Prostate gland (tissue), 2 donors: Measurements from ENCODE around the gene SYNJ2. TPM values are rescaled to one million over a fixed set of nuclear protein-coding genes. Genes with fewer than 3 reads are reported as not detected.

ENCODE experiments used
- DNase-seq: peaks from one replicate; pipeline ENCODE4 v3.0.0-alpha.2; 2019; ENCODE audit warnings: low spot score
- H3K27ac ChIP-seq, 2 donors: fragments of 200-600 bp; sonication (generic); 2 replicates each; pipeline ENCODE4 v1.5.1; 2017 to 2019
- H3K27me3 ChIP-seq: fragments of 200-600 bp; sonication (generic); replicated peaks from 2 replicates; pipeline ENCODE4 v1.5.1; 2019; ENCODE audit not compliant: insufficient read depth
- H3K36me3 ChIP-seq, 2 donors: fragments of 200-600 bp; sonication (generic); 1 replicate in 1 of 2; 2 replicates in 1 of 2; pipeline versions ENCODE4 v1.5.1 to v1.8.1; 2017 to 2019
- H3K4me1 ChIP-seq: fragments of 200-600 bp; sonication (generic); replicated peaks from 2 replicates; pipeline ENCODE4 v1.5.1; 2019
- H3K4me3 ChIP-seq, 2 donors: fragments of 200-600 bp; sonication (generic); 2 replicates each; pipeline ENCODE4 v1.5.1; 2017 to 2019
- H3K9me3 ChIP-seq: fragments of 200-600 bp; sonication (generic); 2 replicates; pipeline ENCODE4 v1.5.1; 2017
- POLR2A ChIP-seq: fragments of 450-650 bp; IDR thresholded peaks from one replicate; pipeline ENCODE4 v1.6.1; 2016; ENCODE audit warnings: antibody characterized with exemption, mild to moderate bottlenecking
- POLR2AphosphoS5 ChIP-seq: sonication (generic); formaldehyde crosslinking; IDR thresholded peaks from one replicate; pipeline ENCODE4 v1.6.1; 2017; ENCODE audit warnings: antibody characterized with exemption
- WGBS: methylation state at CpG from one replicate; pipeline ENCODE4 v1.1.5; 2018; 5-methylcytosine and 5-hydroxymethylcytosine counted together
- intact Hi-C: fragments of 100-400 bp; cut with DNase I; formaldehyde crosslinking; loops from one replicate; pipeline ENCODE4 v1.14.2; 2022
- total RNA-seq, 2 donors: library from RNA; depleted of rRNA; stranded (reverse); fragments of >200 nt; gene quantifications; one replicate each; pipeline ENCODE4 v1.1.0, GENCODE V29; 2016
- TF ChIP-seq, protein P1 (sequence below), 4 experiments: fragments of 200-600 bp in 2 of 4; fragments of 450-650 bp in 2 of 4; sonication (generic) in 2 of 4; IDR thresholded peaks; 1 replicate in 3 of 4; 2 replicates in 1 of 4; pipeline ENCODE4 v1.5.1; 2016 to 2019; ENCODE audit warnings: antibody characterized with exemption in 4 of 4, mild to moderate bottlenecking in 2 of 4, moderate library complexity in 2 of 4

The SYNJ2 gene
- total RNA-seq, 2 donors from 2014 or later: 19.7 to 19.9 TPM

DNA sequence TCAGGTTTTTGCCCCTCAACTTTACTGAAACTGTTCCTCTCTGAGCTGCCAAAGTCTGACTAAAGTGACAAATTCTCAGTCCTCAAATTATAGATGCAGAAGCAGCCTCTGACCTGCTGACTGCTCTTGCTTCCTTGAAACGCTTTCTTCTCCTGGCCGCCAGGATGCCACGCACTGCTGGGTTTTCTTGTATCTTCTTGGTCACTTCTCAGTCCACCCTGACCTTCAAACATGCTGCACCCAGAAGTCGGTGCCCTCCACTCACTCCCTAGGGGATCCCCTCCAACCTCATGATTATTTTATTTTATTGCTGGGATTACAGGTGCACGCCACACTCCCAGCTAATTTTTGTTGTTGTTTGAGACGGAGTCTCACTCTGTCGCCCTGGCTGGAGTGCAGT lies 24.7 kb downstream of the SYNJ2 start:
- DNase-seq: no peak
- Histone ChIP-seq H3K36me3 (no peaks in the 10 kb centered on the region), H3K4me1 (peaks cover 21% of the 10 kb centered on the region), H3K9me3 (no peaks in the 10 kb centered on the region), H3K4me3 (no peak overlapping the region), H3K27ac (no peak overlapping the region), H3K27me3 (no peaks in the 10 kb centered on the region)
- intact Hi-C loops: no loop called here
- 92% methylated on average over 7 of the region's 7 CpGs for WGBS
- TF ChIP-seq POLR2AphosphoS5 (no peak), POLR2A (no peak)
- TF ChIP-seq, protein P1, sequence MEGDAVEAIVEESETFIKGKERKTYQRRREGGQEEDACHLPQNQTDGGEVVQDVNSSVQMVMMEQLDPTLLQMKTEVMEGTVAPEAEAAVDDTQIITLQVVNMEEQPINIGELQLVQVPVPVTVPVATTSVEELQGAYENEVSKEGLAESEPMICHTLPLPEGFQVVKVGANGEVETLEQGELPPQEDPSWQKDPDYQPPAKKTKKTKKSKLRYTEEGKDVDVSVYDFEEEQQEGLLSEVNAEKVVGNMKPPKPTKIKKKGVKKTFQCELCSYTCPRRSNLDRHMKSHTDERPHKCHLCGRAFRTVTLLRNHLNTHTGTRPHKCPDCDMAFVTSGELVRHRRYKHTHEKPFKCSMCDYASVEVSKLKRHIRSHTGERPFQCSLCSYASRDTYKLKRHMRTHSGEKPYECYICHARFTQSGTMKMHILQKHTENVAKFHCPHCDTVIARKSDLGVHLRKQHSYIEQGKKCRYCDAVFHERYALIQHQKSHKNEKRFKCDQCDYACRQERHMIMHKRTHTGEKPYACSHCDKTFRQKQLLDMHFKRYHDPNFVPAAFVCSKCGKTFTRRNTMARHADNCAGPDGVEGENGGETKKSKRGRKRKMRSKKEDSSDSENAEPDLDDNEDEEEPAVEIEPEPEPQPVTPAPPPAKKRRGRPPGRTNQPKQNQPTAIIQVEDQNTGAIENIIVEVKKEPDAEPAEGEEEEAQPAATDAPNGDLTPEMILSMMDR (IDR thresholded peaks at IDR 0.05): no peak

DNA sequence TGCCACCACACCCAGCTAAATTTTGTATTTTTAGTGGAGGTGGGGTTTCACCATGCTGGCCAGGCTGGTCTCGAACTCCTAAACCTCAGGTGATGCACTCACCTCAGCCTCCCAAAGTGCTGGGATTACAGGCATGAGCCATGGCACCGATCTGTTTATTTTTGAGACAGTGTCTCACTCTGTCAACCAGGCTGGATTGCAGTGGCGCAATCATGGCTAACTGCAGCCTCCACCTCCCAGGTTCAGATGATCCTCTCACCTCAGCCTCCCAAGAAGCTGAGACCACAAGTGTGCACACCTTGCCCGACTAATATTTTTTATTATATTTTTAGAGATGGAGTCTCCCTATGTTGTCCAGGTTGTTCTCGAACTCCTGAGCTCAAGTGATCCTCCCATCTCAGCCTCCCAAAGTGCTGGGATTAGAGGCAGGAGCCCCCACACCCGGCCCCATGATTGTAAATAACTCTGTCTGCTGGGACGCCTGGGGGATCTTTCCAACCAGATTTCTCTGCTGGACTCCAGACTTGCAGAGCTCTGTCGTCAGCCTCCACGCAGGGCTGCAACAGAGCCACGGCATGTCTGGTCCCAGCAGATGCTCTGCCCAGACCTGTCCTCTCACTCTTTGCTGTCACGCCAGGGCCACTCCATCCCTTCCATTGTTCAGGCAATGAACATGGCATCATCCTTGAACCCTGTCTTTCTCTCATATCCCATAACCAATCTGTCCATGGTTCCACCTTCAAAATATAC lies 25.3 kb downstream of the SYNJ2 start:
- H3K4me3 ChIP-seq: no peak overlapping the region
- TF ChIP-seq, protein P1 (IDR thresholded peaks at IDR 0.05): no peak
- TF ChIP-seq POLR2A (no peak), POLR2AphosphoS5 (no peak)
- no peaks in the 10 kb centered on the region for H3K9me3 ChIP-seq
- H3K27ac ChIP-seq: no peak overlapping the region
- no peak for DNase-seq
- H3K36me3 ChIP-seq: no peaks in the 10 kb centered on the region
- peaks cover 21% of the 10 kb centered on the region for H3K4me1 ChIP-seq
- intact Hi-C loops: no loop called here
- H3K27me3 ChIP-seq: no peaks in the 10 kb centered on the region
- 83% methylated on average over 11 of the region's 11 CpGs for WGBS

DNA sequence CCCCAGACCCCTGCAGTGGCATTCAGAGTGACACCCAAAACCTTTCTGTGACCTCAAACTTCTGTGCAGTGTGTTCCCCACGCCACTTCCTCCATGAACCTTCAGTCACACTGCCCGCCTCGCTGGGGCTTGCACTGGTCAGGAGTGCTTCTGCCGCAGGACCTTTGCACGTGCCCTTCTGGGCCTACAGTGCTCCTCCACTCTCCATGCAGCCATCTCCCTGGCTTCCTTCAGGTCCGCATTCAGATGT lies 27.1 kb downstream of the SYNJ2 start:
- Histone ChIP-seq H3K9me3 (no peaks in the 10 kb centered on the region), H3K27ac (no peak overlapping the region), H3K36me3 (no peaks in the 10 kb centered on the region), H3K4me3 (no peak overlapping the region), H3K4me1 (peaks cover 9% of the 10 kb centered on the region), H3K27me3 (no peaks in the 10 kb centered on the region)
- intact Hi-C loops: no loop called here
- 81% methylated on average over 6 of the region's 6 CpGs for WGBS
- DNase-seq: no peak
- TF ChIP-seq POLR2AphosphoS5: no peak
- TF ChIP-seq POLR2A: no peak
- TF ChIP-seq, protein P1 (IDR thresholded peaks at IDR 0.05): no peak

DNA sequence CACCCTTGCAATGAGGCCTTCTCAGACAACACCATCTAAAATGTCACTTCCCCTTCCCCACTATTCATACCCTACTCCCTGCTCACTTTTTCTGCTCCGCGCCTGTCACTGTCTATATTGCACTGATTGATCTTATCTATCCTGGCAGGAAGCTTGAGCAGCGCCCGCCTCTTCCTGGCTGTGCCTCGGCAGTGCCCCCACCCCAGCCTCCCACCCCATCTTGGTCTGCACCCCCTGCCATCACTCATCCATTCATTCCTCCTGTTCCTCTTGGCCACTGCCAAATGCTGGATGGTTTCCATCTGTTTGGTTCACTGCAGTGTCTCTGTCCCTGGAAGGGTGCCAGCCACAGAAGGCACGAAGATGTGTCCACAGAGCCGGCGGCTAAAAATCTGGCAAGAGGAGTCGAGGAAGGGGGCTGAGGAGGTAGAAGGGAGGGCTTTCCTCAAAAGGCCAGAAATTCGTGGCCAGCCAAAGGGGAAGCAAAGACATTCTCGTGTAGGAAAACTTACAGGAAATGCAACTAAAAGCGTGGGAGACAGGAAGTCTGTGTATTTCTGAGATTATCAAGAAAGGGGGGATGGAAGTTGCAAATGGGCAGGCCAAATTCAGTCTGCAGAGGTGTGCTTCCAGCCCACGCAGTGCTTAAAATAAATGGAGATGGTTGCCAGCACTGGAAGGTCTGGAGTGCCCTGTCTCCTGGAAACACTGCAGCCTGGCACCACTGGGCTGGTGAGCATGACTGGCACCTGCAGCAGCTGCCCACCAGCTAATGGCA lies 27.6 kb downstream of the SYNJ2 start:
- Histone ChIP-seq H3K4me3 (no peak overlapping the region), H3K9me3 (no peaks in the 10 kb centered on the region), H3K36me3 (no peaks in the 10 kb centered on the region), H3K27ac (peak overlapping the region in 1 of 2 donors; percentile 13), H3K27me3 (no peaks in the 10 kb centered on the region), H3K4me1 (peaks cover 5% of the 10 kb centered on the region)
- WGBS: 9% methylated on average over 13 of the region's 13 CpGs
- intact Hi-C loops: no loop called here
- TF ChIP-seq, protein P1 (IDR thresholded peaks at IDR 0.05): no peak
- TF ChIP-seq POLR2A (no peak), POLR2AphosphoS5 (no peak)
- DNase-seq: peak; percentile 63
